ENCODE data around the gene MKRN2OS. TPM values are rescaled to one million over a fixed set of nuclear protein-coding genes. Genes with fewer than 3 reads are reported as not detected.

Gene MKRN2OS
- total RNA-seq, 1 experiment from 2014 or later: 2.1 TPM

GRCh38 chr3:12568747-12569146 is 23.4 kb upstream of the MKRN2OS start:
- Mint-ChIP-seq H3K36me3 (ENCODE audit: insufficient read depth, unreplicated experiment) (peaks cover 36% of the 10 kb centered on the region), H3K4me3 (ENCODE audit: low read depth, unreplicated experiment) (no peak overlapping the region), H3K27me3 (ENCODE audit: unreplicated experiment) (no peaks in the 10 kb centered on the region), H3K9me3 (ENCODE audit: low read depth, unreplicated experiment) (no peaks in the 10 kb centered on the region), H3K4me1 (ENCODE audit: low read depth, unreplicated experiment) (no peaks in the 10 kb centered on the region), H3K27ac (ENCODE audit: unreplicated experiment) (no peak overlapping the region)
- DNase-seq: no peak
- no TSS peak for BruUV-seq (replicated peaks)
- CTCF ChIA-PET: interaction anchor here (0.6 kb wide), 1 partner anchor 298 kb away, joined by 4 read pairs; no protein-coding TSS in a partner anchor
- intact Hi-C loops (cut with micrococcal nuclease; ENCODE audit: unreplicated experiment): no loop called here
- TF ChIP-seq CTCF (IDR thresholded peaks at IDR 0.05; ENCODE audit: unreplicated experiment): no peak

GRCh38 chr3:12566976-12567375 is 21.7 kb upstream of the MKRN2OS start:
- no TSS peak for BruUV-seq (replicated peaks)
- Mint-ChIP-seq H3K27ac (ENCODE audit: unreplicated experiment) (no peak overlapping the region), H3K36me3 (ENCODE audit: insufficient read depth, unreplicated experiment) (peaks cover 22% of the 10 kb centered on the region), H3K27me3 (ENCODE audit: unreplicated experiment) (no peaks in the 10 kb centered on the region), H3K4me3 (ENCODE audit: low read depth, unreplicated experiment) (no peak overlapping the region), H3K9me3 (ENCODE audit: low read depth, unreplicated experiment) (no peaks in the 10 kb centered on the region), H3K4me1 (ENCODE audit: low read depth, unreplicated experiment) (peaks cover 9% of the 10 kb centered on the region)
- no peak for DNase-seq
- no peak for TF ChIP-seq CTCF (IDR thresholded peaks at IDR 0.05; ENCODE audit: unreplicated experiment)
- intact Hi-C loops (cut with micrococcal nuclease; ENCODE audit: unreplicated experiment): no loop called here
- CTCF ChIA-PET: no interaction called here

- peaks cover 18% of the 10 kb centered on the region for H3K4me1 Mint-ChIP-seq (ENCODE audit: low read depth, unreplicated experiment)
- CTCF ChIA-PET: no interaction called here
Observed at GRCh38 chr3:12562451-12562850, 17.2 kb upstream of the MKRN2OS start.

GRCh38 chr3:12561397-12561796 is 16.1 kb upstream of the MKRN2OS start:
- CTCF ChIA-PET: no interaction called here
- H3K4me3 Mint-ChIP-seq (ENCODE audit: low read depth, unreplicated experiment): no peak overlapping the region
- no peak for DNase-seq
- H3K36me3 Mint-ChIP-seq (ENCODE audit: insufficient read depth, unreplicated experiment): peaks cover 15% of the 10 kb centered on the region
- no peak overlapping the region for H3K27ac Mint-ChIP-seq (ENCODE audit: unreplicated experiment)
- no peaks in the 10 kb centered on the region for H3K27me3 Mint-ChIP-seq (ENCODE audit: unreplicated experiment)
- BruUV-seq (replicated peaks): no TSS peak
- peaks cover 21% of the 10 kb centered on the region for H3K4me1 Mint-ChIP-seq (ENCODE audit: low read depth, unreplicated experiment)
- intact Hi-C loops (cut with micrococcal nuclease; ENCODE audit: unreplicated experiment): no loop called here
- no peaks in the 10 kb centered on the region for H3K9me3 Mint-ChIP-seq (ENCODE audit: low read depth, unreplicated experiment)
- TF ChIP-seq CTCF (IDR thresholded peaks at IDR 0.05; ENCODE audit: unreplicated experiment): no peak

More at GRCh38 chr3:12562451-12562850, 17.2 kb upstream of the MKRN2OS start:
- intact Hi-C loops (cut with micrococcal nuclease; ENCODE audit: unreplicated experiment): no loop called here
- Mint-ChIP-seq H3K36me3 (ENCODE audit: insufficient read depth, unreplicated experiment) (peaks cover 4% of the 10 kb centered on the region), H3K27ac (ENCODE audit: unreplicated experiment) (no peak overlapping the region), H3K27me3 (ENCODE audit: unreplicated experiment) (no peaks in the 10 kb centered on the region), H3K9me3 (ENCODE audit: low read depth, unreplicated experiment) (no peaks in the 10 kb centered on the region), H3K4me3 (ENCODE audit: low read depth, unreplicated experiment) (no peak overlapping the region)
- DNase-seq: no peak
- no peak for TF ChIP-seq CTCF (IDR thresholded peaks at IDR 0.05; ENCODE audit: unreplicated experiment)
- no TSS peak for BruUV-seq (replicated peaks)
